ENCODE measurements around the gene FA2H. TPM values are rescaled to one million over a fixed set of nuclear protein-coding genes. Genes with fewer than 3 reads are reported as not detected.

Gene FA2H
- total and polyA plus RNA-seq, 2 experiments from 2014 or later: 5.7 to 6.3 TPM

DNA sequence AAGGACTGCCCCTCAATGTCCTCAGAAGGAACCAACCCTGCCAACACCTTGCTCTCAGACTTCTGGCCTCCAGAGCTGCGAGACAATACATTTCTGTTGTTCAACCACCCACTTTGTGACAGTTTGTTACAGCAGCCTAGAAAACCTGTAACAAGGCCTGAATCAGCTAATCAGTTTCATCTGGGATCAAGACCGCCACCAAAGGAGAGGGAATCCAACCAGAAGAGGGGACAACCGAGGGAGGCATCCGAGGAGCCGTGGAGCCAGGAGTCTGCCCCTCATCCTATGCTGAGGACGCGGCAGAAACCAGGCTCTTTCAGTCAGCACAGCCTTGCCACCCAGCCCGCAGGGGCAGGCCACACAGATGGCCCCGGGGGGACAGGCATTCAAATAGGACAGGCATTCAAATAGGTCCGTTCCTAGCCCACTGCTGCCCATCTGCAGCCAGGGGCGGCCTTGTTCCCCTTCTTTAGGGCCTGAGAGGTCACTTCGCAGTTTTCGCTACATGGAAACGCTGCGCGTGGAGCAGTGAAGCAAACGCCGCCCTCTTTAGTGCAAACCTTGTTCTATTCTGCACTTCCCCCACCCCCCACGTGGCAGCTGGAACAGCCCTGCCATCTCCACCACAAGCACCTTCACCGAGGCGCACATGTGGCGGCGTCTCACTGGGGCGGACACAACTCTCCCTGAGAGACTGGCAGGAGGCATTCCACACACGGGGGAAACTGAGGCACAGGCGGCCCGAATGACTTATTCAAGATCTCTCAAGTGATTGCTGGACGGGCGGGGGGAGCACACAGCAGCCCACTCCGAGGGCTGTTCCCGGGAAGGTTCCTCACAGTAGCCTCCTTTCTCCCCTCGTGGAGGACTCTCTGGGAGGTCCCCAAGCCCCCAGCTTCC, 26.7 kb downstream of the FA2H start (continued):
- TF ChIP-seq REST (IDR thresholded peaks at IDR 0.05; ENCODE audit: unreplicated experiment) (no peak), CREB1 (CRISPR knock-in tag; IDR thresholded peaks at IDR 0.05; ENCODE audit: low read depth) (no peak), POLR2AphosphoS5 (IDR thresholded peaks at IDR 0.05; ENCODE audit: low read depth) (no peak), ZNF331 (CRISPR knock-in tag; IDR thresholded peaks at IDR 0.05; ENCODE audit: low read depth) (no peak), EZH2phosphoT487 (IDR thresholded peaks at IDR 0.05; ENCODE audit: unreplicated experiment) (no peak), EZH2 (IDR thresholded peaks at IDR 0.05; ENCODE audit: low read depth, unreplicated experiment) (no peak), STAT1 (IDR thresholded peaks at IDR 0.05; ENCODE audit: unreplicated experiment) (no peak)
- TF ChIP-seq, protein P1, sequence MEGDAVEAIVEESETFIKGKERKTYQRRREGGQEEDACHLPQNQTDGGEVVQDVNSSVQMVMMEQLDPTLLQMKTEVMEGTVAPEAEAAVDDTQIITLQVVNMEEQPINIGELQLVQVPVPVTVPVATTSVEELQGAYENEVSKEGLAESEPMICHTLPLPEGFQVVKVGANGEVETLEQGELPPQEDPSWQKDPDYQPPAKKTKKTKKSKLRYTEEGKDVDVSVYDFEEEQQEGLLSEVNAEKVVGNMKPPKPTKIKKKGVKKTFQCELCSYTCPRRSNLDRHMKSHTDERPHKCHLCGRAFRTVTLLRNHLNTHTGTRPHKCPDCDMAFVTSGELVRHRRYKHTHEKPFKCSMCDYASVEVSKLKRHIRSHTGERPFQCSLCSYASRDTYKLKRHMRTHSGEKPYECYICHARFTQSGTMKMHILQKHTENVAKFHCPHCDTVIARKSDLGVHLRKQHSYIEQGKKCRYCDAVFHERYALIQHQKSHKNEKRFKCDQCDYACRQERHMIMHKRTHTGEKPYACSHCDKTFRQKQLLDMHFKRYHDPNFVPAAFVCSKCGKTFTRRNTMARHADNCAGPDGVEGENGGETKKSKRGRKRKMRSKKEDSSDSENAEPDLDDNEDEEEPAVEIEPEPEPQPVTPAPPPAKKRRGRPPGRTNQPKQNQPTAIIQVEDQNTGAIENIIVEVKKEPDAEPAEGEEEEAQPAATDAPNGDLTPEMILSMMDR (conservative IDR thresholded peaks at IDR 0.05; ENCODE audit: low read depth in 2 of 2): no peak

DNA sequence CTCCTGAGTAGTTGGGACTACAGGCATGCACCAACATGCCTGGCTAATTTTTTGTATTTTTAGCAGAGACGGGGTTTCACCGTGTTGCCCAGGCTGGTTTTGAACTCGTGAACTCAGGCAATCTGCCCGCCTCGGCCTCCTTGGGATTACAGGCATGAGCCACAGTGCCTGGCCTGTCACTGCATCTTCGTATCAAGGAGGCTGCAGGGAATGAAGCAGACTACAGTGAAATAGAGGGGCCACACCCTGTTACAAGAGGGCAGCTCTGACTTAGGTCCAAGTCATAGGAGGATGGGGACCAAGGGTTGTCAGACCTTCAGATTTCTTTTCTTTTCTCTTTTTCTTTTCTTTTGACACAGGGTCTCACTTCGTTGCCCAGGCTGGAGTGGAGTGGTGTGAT, 28.7 kb downstream of the FA2H start:
- H3K4me3 ChIP-seq: no peak overlapping the region
- ATAC-seq (no peak), DNase-seq (ENCODE audit: low spot score) (no peak)
- no peak overlapping the region for H3K4me3 Mint-ChIP-seq
- TF ChIP-seq ZNF114 (CRISPR knock-in tag; IDR thresholded peaks at IDR 0.05) (no peak), STAT1 (IDR thresholded peaks at IDR 0.05; ENCODE audit: unreplicated experiment) (no peak), CREB1 (CRISPR knock-in tag; IDR thresholded peaks at IDR 0.05; ENCODE audit: low read depth) (no peak), REST (IDR thresholded peaks at IDR 0.05; ENCODE audit: unreplicated experiment) (no peak), EZH2 (IDR thresholded peaks at IDR 0.05; ENCODE audit: low read depth, unreplicated experiment) (no peak), ETS1 (IDR thresholded peaks at IDR 0.05) (no peak), POLR2AphosphoS5 (IDR thresholded peaks at IDR 0.05; ENCODE audit: low read depth) (no peak), JUNB (IDR thresholded peaks at IDR 0.05; ENCODE audit: unreplicated experiment) (no peak)
- TF ChIP-seq, protein P1 (conservative IDR thresholded peaks at IDR 0.05; ENCODE audit: low read depth in 2 of 2): no peak
- H3K27me3 ChIP-seq (ENCODE audit: insufficient read depth): no peaks in the 10 kb centered on the region
- H3K4me2 ChIP-seq: no peak overlapping the region
- H4K20me1 ChIP-seq (replicated peaks; ENCODE audit: insufficient read depth): no peaks in the 10 kb centered on the region
- H3K4me1 ChIP-seq (ENCODE audit: insufficient read depth): peaks cover 7% of the 10 kb centered on the region; the same call in 1 of the 2 replicates
- H3K27ac ChIP-seq (ENCODE audit: low read depth): no peak overlapping the region
- no peaks in the 10 kb centered on the region for H3F3A ChIP-seq (replicated peaks; ENCODE audit: low read depth)
- H3K9me3 Mint-ChIP-seq: no peaks in the 10 kb centered on the region
- H2AFZ ChIP-seq: no peak overlapping the region
- H3K79me2 ChIP-seq (replicated peaks; ENCODE audit: insufficient read depth): no peaks in the 10 kb centered on the region
- H3K36me3 Mint-ChIP-seq (ENCODE audit: low read depth): no peaks in the 10 kb centered on the region
- H3K36me3 ChIP-seq (ENCODE audit: insufficient read depth): no peaks in the 10 kb centered on the region
- peaks cover 1% of the 10 kb centered on the region for H3K27me3 Mint-ChIP-seq (ENCODE audit: insufficient read depth, low read depth, poor library complexity)
- H3K27ac Mint-ChIP-seq: no peak overlapping the region
- no peaks in the 10 kb centered on the region for H3K9me2 ChIP-seq (ENCODE audit: insufficient read depth)
- H3K4me1 Mint-ChIP-seq: peaks cover 34% of the 10 kb centered on the region

All from GM23338 (cell line).